GM19397 (cell line): ENCODE measurements around the gene PJA1.

ENCODE experiments used
- ATAC-seq: cut with Tn5 transposase; IDR thresholded peaks from one replicate; pipeline ENCODE4 v1.9.1; 2021; ENCODE audit warnings: mild to moderate bottlenecking, moderate library complexity; ENCODE audit not compliant: unreplicated experiment

Gene PJA1

DNA sequence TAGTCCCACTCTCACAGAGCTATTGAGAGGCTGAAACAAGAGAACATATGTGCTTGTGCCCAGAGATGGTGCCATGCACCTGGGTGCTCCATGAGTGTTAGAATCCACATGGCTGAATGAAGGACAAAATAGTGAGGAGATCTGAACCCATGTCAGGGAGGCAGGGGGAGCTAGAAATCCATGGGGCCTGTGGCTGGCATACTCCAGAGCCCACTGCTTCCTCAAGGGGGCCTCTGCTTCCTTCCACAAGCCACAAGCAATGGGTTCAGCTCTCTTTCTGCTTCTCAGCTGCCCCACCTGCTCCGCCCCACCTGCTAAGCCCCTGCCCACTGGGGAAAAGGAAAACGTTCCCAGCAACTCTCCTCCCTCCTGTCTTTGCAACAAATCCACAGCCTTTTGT is 46.1 kb downstream of the PJA1 start:
- no peak for ATAC-seq

DNA sequence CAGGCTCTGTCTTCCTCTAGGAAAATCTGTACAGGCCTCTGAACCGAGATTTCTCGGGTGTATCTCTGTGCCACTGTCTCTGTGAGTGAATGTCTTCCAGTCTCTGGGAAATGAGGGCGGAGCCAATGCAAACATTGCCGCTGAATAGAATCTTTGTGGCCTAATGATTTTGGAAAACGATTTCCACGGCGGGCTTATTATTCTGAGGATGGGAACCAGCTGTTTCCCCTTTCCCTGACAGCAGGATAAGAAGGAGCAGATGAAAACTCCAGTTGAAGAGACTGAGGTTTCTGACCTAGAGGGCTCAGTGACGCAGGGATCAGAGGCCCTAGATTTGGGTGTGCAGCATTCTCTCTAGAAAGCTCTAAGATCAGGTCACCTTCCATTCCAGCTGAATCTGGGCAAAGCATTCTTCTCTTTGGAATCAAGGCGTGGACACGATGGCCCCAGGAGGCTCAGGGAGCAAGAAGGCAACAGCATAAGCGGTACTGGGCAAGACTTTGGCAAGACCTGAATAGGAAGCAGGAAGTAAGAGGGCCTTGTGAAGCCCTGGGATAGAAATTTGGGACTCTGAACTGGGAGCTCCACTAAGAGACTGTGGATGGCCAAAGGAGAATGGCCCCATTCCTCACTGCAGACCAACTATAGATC is 47.3 kb downstream of the PJA1 start:
- ATAC-seq, result no peak

DNA sequence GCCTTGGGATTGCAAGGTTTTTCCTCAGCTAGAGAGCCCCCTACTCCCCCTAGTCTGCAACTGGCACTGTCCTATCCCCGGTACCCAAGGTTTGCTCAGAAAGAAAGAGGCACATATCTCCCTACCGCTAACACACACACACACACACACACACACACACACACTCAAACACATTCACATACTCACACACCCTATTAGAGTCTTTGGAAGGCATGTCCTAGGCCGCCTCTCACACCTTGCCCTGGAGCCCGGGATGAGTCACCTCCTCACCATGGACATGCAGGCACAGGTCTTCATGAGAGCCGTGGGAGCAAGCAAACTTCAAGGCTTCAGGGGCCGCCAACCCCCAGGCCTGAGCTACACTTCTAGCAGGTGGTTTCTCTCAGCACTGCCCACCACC is 49.2 kb downstream of the PJA1 start:
- ATAC-seq, result no peak

DNA sequence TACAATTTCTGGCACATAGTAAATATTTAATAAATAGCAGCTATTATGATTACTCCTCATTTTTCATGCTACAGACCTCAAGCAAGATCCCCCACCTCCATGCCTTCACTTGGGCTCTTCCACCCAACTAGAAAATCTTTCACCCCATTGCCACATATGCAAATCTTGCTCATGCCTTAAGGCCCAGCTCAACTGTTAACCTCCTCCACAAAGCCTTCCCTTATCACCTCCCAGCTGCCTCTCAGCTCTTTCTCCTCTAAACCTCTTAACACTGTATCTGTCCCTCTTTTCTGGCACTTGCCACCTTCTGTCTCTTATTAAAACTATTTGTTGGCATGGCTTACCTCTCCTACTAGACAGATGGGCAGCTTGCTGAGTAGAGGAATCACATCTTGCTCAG is 51.5 kb downstream of the PJA1 start:
- no peak for ATAC-seq
